HG02884 (cell line): ENCODE data around the gene ZHX3.

ENCODE experiments used
- ATAC-seq: cut with Tn5 transposase; IDR thresholded peaks from one replicate; pipeline ENCODE4 v1.9.1; 2021; ENCODE audit warnings: mild to moderate bottlenecking, moderate library complexity; ENCODE audit not compliant: unreplicated experiment

Gene ZHX3

DNA sequence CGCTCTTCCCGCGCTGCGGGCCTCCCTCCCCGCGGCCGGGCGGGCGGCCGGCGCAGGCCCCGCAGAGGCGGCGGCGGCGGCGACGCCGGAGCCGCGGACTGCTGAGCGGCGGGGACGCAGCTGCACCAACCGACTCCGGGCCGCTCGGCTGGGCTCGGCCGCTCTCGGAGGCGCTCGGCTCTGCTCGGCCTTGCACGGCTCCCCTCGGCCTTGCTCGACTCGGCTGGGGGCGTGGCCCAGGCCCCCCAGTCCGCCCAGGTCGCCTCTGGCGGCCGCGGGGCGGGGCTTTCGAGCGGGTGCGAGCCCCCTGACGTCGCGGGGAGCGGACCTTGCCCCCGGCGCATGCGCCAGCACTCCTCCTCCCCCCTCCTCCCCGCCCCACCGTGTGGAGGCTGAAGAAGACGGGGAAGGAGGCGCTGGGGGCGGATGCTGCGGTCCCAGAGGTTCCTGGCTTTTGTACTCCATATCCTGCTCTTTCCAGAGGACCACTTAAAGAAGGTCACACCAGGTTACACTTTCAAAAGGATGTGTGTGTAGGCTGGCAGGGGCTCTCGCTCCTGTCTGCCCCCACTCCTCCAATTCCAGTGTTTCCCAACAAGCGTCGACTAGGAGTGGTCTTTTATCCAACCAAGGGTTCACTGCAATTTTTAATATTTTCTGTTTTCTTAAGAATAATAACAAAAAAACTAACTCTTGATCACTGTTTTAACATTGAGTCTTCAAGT lies at the start of gene ZHX3:
Gene ZHX3 (minus strand): TSS at position 186 of the 725 bp plus-strand sequence. CDS start 112,815 bp downstream, outside the sequence.
- ATAC-seq = peak; percentile 97

DNA sequence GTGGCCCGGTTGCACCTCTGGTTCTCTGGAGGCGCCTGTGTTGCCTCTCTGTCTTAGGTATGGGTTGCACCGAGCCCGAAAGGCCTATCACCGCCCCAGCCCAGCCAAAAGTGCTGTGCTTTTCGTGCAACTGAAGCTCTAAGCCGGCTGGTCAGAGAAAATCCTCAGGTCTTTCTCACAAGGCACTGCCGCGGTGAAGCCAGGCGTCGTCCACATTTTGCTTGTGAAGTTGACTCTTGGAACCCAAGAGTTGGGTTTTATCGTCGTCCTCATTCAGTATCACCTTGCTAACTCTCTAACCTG lies 49.8 kb upstream of the ZHX3 start:
- no peak for ATAC-seq

DNA sequence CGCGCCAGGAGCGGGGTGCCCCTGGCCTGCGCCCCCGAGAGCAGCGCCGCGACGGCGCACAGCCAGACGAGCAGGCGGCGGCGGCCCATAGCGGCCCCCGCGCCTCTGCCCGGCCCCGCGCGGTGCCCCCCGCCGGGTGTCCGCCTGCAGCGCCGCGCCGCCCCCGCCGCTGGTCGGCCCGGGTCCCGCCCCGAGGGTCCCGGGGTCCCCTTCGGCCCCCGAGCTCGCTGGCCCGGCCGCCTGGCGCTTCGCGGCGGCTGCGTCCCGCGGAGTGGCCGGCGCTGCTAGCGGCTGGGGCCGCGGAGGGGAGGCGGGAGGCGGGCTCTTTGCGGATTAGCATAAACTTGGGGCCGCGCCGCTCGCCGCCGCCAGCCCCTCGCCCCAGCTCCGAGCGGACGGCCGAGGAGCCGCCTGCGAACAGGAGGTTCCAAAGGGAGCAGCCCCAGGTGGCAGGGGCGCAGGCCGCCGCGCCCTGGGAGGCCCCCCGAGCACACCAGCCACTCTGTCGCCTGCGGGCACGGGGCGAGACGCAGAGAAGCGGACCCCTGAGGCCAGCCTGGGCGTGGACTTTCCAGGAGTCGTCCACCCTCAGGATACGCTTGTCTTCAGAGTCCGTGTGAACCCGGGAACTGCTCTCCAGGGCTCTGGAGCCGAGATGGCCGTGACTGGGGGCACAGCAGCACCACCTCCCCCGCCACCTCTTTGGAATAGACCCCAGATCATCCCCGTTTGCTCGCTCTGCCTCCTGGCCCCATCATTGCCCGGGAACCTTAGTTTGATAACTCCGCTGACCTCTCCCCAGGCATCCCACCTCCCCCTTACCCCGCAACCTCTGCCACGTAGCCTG lies 49.2 kb upstream of the ZHX3 start, which contains the start of gene EMILIN3:
Gene EMILIN3 (minus strand): TSS at position 273 of the 847 bp plus-strand sequence. CDS start 184 bp downstream, at position 89.
- no peak for ATAC-seq

- no peak for ATAC-seq
Observed at GRCh38 chr20:41365777-41366545, 48.4 kb upstream of the ZHX3 start.

DNA sequence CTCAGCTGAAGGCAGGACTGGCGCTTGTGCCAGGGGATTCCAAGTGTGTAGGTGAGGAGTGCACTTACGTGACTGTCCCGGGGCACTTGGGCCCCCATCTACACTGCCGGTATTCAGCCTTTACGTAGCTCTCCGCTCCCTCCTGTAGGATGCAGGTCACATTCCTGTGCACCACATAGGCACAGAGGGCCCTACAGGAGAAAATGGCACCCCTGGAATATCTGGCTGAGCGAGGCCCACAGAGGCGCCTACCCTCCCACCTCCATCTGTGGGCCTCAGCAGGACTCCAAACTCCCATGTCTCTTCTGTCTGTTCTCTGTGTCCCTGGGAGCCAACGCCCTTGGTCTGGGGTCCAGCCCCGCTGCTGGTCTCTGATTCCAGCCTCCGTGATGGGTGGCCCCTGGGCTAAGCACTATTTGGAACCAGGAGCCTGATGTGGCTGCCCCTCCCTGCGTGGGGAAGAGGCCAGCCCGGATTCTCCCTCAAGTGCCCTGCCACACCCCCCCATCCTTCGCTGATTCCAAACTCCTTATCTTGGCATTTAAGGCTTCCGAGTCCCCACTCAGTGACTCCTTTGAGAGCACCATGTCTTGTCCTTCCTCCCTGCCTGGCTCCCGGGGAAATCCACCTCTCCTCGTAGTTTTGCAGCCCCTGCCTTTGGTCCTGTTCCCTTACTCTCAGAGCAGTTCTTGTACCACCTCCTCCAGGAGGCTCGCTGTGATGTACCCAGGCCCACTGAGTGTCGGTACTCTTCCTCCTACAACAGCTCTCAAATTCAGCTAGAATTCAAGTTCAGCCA lies 47.6 kb upstream of the ZHX3 start:
- no peak for ATAC-seq

GRCh38 chr20:41364236-41364855 lies 46.8 kb upstream of the ZHX3 start:
- ATAC-seq = no peak

DNA sequence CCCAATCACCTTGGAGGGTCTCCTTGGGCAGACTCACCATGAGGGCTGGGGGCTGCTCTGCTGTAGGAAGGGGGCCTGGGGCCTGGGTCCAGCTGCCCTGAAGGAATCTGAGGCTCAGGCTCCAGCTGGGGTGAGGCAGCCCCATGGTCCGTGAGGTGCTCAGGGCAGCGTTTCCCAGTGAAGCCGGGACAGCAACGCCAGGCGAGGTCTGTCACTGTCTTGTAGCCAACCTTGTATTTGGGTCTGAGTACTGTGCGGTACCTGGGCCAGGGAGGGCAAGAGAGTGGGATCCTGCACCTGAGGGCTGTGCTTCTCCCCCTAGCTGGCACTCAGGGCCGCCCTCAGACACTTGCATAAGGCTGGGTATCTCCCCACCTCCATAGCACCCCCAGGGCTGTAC lies 46.1 kb upstream of the ZHX3 start:
- no peak for ATAC-seq

DNA sequence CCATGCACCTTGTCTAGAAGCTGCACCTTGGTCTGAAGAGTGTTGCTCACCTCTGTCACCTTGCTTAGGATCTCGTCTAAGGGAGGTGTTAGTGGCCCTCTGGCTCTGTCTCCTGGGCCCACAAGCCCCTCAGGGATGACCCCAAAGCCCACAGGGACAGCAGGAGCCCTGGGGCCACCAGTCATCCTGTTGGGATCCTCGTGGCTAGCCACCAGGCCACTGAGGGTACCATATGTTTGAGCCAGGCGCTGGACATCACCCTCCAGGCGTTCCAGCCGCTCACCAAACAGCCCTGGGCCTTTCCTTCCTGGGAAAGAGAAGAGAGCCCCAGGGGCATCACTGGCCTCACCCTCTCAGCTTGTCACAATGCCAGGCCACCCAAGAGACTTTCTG lies 45.2 kb upstream of the ZHX3 start:
- ATAC-seq = no peak

- ATAC-seq = no peak
Observed at GRCh38 chr20:41361757-41362747, 44.5 kb upstream of the ZHX3 start.

GRCh38 chr20:41360831-41361756 lies 43.6 kb upstream of the ZHX3 start:
- no peak for ATAC-seq

DNA sequence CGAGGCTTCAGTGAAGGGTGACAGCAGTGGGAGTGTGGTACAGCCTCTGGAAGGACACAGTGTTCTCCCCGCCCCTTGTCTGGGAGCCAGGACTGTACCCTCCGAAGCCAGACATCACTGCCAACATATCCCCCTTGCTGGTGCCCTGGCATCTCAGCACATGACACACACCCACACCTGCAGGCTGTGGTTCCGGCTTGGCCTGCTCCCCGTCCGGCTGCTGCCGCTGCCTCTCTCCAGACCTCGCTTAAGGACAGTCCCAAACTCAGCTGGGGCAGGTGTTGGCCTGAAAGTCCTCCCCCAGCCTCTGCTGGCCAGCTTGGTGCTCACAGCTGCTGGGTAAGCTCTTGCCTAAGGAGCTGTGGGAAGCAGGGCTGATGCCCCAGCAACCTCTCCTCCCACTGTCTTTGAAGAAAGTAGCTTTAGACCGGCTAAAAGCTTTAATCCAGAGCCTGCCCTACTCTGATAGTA lies 42.0 kb upstream of the ZHX3 start:
- no peak for ATAC-seq

DNA sequence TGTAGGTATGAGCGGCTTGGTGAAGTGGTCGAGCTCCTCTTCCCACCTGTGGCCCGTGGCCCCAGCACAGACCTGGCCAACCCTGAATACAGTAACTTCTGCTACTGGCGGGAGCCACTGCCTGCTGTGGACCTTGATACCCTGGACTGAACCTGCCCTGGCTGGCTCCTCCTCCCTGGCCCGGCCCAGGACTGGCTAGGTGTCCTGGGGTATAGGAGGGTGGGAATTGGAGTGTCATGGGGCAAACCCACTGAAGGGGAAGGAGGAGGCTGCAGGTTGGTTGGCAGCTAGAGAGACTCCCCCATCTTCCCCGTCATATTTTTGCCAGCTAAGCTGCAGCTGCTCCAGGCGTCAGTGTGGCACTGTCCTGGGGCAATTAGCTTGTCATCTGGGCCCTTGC lies 41.2 kb upstream of the ZHX3 start:
- ATAC-seq = no peak

- no peak for ATAC-seq
Observed at GRCh38 chr20:41358230-41358629, 40.7 kb upstream of the ZHX3 start.

GRCh38 chr20:41357424-41358163 lies 40.1 kb upstream of the ZHX3 start:
- ATAC-seq = no peak

DNA sequence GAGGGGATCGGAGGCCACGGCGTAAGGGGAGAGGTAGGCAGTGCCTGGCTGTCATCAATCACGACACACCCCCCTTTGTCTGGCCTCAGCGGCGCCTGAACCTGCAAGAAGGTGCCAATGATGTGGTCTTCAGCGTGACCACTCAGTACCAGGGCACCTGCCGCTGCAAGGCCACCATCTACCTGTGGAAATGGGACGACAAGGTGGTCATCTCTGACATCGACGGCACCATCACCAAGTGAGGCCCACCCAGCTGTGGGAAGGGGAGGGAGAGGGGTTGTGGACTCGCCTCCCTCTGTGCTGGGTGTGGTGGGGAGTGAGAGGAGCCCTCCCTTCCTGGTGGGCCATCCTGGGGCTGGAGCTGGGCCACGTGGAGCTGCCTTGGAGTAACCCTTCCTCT lies 39.4 kb upstream of the ZHX3 start:
- no peak for ATAC-seq

- ATAC-seq = no peak
Observed at GRCh38 chr20:41355598-41356203, 38.2 kb upstream of the ZHX3 start.

GRCh38 chr20:41355192-41355591 lies 37.7 kb upstream of the ZHX3 start:
- no peak for ATAC-seq
